Activated CD4-positive, alpha-beta T cell treated with anti-CD3 and anti-CD28 coated beads, Interleukin-2, amount 50 U/mL, for 4 hours (primary cell): ENCODE results near the gene GRIN2C.
A peak's percentile ranks its signal among the peaks of the same experiment; 100 is the strongest.
"Not testable (repeated sequence)": the region's sequence is repeated elsewhere in the genome, so short reads cannot be mapped to it uniquely, and the experiment has no call there.

Experiments used
- DNase-seq, 2 experiments: peaks; one replicate each; pipeline ENCODE4 v3.0.0-alpha.2; 2020

Gene GRIN2C

DNA sequence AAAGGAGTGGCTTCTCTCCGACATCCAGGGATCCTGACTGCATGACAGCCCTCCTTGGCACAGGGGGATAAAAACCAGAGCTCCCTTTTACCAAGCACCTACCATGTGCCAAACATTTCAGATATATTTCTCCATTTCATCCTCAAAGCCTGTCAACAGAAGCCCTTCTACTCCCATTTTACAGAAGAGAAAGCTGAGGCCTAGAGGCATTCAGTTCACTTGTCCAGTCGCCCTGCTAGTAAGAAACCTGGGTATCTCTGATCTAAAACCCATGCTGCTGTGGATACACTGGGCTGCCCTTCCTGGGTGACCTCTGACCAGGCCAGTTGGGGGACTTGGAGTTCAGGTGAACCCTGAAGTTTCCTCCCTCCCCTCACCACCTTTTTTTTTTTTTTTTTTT, 19.0 kb upstream of the GRIN2C start:
- DNase-seq, result no peak

DNA sequence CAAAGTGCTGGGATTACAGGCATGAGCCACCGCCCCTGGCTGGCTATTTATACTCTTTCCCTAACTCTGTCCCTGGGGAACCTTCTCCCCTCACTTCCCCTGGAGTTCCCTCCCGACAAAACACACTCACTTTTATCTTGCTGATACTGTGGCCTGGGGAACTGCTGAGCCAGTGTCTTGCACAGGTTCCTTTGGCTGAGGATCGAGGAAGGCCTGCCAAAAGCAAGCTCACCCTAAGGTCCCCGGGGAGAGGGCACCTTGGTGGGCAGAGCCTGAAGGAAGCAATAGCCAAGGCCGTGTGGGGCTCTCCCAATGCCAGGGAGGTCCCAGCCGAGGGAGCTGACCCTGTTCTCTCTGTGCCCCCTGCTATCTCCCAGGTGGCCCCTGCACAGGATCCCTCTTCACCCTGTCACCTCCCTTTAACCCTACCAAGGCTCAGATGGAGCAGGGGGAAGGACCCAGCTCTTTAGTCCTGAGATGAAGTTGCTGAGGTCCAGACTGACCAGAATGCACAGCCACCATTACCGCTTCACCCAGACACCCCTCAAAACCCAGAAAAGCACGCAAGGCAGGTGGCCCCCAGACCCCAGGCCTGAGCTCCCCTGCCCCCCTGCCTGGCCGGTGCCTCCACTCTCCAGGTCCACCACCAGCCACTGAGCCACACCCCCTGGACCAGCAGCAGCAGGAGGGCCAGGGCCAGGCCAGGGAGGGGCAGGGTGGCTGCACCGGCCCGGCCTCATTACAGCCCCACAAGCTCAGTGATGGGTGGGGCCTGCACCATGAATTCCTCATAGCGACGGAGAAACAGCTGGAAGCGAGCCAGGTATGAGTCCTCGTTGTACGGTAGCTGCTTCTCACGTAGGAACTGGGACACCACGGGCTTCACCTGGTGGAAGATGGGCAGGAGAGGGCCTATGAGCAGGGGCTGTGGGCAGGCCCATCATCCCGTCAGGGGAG, 18.2 kb upstream of the GRIN2C start:
- DNase-seq, result no peak

DNA sequence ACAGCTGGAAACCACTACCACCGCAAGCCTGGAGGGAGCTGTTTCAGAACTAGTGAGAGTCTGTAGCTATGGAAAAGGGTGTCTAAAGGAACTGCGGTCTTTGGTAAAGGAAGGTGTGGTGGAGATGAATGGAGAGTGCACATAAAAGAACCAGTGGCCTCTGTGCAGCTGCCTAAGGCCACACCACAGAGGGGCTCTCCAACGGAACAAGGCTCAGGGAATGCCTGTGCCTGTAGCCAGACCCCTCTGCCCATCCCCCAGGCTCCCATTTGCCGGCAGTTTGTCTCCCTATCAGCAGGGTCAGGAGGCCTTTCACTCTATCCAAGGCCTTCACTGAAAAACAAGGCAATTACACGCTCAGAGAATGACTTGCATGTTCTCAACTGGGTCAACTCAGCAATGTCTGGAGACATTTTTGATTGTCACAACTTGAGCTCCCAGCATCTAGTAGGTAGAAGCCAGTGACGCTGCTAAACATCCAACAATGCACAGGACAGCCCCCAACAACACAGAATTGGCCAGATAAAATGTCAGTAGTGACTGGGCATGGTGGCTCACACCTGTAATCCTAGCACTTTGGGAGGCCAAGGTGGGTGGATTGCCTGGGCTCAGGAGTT, 16.4 kb upstream of the GRIN2C start:
- DNase-seq, result no peak

DNA sequence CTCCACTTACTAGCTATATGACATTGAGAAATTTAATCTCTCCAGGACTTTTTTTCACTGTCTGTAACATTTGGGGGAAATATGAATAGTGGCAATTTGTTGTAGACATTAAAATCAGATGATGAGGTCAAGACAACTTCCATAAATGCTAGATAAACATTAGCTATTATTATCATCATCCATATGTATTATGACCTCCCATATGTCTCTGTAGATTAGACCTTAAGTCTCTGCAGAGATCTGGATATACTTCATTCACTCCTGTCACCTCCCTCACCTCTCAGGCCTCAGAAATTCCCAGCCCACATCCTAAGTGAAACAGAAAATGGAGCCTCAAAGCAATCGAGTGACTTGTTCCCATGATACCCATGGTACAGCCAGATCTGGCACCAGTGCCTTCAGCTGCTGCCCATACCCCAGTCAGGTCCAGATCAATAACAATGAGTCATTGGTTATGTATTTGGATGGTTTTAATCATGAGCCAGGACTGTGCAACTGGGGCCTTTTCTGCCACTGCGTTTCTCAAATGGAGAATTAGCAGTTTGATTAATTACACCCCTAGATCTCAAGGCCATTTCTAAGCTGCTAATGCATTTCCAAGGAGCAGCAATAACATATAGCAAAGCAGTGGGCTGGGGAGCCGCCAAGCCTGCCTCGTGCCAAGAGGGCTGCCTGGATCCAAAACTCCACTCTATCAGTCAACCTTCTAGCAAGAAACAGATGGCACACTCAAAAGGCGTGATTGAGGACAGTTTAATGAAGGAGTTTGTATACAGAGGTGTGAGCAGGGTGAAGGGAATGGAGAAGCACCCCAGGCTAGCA, 15.7 kb upstream of the GRIN2C start:
- no peak for DNase-seq

DNA sequence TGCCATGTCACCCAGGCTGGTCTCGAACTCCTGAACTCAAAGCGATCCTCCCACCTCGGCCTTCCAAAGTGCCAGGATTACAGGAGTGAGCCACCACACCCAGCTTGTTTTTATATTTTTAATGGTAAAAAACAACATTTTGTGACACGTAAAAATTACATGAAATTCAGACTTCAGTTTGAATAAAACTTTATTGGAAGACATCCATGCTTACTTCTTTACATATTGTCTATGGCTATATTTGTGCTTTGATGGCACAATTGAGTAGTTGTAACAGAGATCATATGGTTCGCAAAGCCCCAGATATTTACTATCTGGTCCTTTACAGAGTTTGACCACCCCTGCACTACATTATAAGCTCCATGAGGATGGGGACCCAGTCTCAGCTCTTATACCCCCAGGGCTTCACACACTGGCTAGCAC, 14.9 kb upstream of the GRIN2C start:
- no peak for DNase-seq

DNA sequence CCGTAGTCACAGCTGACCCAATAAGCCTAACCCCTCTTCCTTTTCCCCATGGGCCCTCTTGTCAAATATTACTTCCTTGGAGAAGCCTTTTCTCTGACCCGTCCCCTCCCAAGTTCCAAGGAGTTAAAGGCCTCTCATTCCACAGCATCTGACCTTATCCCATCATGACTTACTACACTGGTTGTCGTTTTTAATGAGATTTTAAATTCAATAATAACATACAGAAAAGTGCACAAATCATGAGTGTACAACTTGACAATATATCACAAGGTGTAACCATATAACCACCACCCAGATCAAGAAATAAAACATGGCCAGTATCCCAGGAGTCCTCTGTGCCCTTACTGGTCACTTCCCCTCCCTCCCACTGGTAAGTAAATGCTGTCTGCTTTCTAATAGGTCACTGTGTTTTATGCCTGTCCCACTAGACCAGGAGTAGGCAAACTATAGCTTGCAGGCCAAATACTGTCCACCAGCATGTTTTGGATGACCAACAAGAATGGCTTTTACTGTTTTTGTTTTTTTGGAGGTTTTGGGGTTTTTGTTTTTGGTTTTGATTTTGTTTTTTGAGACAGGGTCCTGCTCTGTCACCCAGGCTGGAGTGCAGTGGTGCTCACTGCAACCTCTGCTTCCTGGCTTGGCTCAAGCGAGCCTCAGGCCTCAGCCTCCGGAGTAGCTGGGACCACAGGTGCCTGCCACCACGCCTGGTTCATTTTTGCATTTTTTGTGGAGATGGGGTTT, 14.4 kb upstream of the GRIN2C start:
- no peak for DNase-seq

DNA sequence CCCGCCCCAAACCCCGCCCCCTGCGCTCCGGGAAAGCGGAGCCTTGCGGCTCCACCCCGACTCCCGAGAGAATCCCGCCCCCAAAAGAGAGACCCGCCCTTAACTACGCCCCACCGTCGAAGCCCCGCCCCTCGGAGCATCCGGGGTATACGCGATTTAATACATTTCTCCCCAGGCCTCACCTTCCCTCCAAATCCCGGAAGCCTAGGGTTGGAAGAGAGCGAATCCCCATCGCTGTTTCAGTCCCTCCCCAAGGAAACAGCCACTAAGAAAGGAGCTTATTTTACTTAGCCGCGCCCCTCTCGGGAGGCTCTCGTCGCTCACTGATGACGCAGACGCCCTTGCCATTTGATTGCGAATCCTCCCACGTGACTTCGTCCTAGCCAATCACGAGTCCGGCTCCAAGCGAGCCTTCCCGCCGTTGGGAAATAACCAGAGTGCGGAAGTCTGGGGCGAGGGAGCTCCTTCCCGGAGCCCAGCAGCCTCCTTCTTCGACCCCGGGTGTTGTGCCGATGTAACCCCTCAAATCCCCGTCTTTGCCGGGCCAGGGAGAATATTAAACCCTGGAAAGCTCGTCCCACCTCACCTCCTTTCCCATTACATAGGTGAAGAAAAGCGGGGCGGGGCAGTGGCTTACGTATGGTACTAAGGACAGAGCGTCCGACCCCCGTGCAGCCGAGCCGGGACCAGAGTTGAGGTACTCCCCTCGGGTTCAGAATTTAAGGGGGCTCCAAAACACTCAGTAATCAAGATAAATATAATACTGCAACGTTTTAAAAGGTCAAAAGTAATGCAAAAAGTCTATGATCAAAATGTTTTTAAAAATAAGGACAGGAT, 13.6 kb upstream of the GRIN2C start:
- peak; percentile 99 for DNase-seq

DNA sequence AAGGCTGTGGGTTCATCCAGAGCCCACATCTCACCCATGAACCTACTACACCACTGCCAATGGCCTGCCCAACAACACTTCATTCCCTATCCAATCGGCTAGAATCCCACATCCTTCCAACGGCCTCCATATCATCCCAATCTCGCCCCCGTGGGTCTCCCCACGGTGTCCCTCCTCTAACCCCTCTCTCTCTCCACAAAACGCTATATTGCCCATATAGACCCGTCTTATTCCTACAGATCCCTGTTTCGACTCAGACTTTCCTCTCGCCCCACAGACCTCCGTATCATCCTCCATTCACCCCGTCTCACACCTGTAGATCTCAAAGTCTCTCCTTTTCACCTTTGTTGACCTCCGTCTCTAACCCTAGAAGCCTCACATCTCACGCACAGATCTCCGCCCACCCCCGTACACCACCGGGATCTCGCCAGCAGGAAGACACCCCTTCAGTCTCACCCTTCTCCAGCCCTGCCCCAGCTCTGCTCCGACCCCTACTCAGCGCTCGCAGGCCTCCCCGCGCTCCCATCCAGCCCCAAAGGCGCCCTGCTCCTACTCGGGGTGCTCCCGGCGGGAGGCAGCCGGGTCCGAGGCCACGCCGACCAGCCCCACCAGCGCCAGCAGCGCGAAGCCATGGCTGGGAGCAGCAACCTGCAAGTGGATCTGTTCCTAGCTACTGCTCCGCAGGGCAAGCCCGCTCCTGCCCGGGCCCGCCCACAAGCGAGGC, 12.8 kb upstream of the GRIN2C start, which contains the start of gene FDXR:
Gene FDXR, minus strand, starts transcription at position 682 of the 724 bp plus-strand sequence. Its CDS starts 50 bp downstream, at position 632.
- DNase-seq, result no peak

DNA sequence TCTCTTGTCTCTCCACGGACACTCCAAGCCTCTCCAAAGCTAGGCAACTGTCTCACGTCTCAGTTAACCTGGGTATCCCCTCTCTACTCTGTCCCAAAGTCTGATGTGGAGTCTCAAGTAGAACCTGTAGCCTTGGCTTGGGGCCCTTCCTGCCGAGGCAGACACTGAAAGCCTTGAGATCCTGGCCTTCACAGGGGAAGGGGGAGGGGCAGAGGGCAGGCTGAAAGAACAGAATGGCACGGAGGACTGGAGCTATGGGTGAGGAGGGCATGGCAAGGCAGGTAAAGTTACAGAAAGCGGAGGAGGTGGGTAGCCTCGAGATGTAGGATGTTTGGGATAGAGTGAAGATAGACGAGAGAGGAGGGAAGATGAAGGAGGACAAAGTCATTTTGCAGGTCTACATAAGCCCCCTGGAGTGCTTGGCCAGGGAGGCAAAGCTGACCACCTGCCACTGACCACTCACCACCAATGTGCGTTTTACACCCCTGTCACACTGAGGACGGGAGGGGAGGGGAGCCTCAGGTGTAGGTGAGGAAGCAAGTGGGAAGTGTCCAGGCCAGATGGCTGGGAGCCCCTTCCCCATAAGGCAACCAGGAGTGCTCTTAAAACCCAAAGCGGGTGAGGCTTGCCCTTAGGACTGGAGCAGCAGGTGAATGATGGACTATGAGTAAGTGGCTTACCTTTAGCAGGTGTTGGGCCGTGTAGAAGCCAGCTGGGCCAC, 11.8 kb upstream of the GRIN2C start:
- DNase-seq, result no peak

DNA sequence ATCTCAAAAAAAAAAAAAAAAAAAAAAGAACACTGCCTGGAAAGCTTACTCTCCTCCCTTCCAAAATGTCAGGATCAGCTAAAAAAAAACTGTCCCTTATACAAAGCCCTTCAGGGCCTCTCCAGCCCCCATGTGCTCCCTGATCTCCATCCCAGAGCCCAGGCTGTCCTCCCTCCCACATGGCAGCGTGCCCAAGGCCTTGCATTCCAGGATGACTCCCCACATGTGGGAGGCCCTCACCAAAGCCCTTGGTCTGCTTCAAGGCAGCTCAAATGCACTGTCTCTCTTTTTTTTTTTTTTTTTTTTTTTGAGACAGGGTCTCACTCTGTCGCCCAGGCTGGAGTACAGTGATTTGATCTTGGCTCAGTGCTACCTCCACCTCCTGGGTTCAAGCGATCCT, 10.8 kb upstream of the GRIN2C start:
- no peak for DNase-seq

DNA sequence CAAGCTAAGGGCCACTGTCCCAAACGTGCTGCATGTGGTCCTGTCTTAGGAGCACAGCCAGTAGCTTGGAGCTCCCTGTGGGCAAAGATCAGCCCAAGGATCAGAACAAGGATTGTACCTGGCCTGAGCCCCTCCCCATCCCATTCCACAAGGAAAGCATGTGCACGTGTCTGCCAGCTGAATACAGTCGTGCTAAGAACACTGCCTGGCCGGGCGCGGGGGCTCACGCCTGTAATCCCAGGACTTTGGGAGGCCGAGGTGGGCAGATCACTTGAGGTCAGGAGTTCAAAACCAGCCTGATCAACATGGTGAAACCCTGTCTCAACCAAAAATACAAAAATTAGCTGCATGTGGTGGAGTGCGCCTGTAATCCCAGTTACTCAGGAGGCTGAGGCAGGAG, 10.3 kb upstream of the GRIN2C start:
- not testable (repeated sequence) for DNase-seq

DNA sequence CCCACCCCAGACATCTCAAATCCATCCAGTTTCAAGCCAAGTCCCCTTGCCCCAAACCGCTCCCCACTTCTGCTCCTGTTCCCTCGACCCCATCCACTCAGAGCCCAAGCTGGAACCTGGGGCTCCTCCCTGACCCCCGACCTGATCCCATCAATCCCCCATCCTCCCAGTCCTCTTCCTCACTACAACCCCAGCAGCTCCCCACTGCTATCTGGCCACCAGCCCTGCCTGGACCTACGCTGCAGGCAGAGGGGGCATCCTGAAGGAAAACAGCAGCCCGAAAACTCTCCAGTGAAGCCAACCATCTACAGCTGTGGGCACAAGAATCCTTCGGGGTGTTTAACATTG, 9.2 kb upstream of the GRIN2C start:
- no peak for DNase-seq

DNA sequence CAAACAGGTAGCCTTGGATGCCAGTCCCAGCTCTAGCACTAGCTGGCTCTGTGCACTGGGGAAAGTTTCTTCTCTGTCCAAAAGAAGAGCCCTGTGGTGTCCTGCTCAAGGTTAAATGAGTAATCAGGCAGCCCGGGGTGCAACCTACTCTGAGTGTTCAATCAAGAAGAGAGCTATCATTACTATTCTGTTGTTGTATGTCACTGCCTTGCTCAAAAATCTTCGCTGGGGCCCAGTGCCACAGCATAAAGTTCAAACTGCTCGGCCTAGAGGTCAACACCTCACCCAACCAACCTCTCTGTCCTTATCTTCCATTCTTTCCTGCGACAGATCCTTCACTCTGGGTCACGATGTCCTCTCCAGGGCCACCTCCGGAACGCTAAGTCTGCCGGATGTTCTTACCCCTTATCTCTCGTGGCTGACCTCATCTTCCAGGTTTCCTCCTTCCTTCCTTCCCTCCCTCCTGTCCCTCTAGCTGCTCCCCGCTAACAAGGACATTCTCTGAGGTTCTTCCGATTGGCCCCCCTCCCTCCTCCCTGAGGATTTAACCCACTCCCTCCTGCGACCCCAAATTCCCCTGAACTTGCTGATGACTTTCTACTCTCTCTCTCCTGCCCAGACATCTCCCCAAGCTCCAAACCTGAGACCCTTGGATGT, 8.7 kb upstream of the GRIN2C start:
- DNase-seq, result no peak

DNA sequence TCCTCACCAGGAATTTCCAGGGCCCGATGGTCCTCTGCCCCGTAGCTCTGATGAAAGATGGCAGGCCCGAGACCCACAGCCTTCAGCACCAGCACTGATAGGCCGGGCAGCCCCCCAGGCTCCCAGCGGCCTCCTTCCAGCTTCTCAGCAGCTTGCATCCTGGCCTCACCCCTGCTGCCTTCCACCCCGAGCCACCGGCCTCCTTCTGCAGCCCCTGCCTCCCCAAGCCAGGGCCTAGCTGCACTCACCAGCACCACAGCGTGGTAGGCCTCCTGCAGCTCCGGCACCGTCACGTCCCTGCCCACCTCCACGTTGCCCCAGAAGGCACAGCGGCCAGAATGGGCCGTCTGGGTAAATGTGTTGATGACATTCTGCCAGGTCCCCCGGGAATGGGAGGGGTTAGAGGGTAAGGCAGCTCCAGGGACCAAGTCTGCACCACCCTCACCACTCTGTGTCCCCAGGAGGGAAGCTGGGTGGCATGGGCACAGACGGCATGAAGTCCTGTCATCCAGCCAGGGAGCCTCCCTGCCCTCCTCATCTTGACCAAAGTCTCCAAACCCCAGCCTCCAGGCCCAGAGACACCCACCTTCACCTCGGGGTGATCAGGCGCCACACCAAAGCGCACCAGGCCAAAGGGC, 6.6 kb upstream of the GRIN2C start:
- DNase-seq, result no peak

DNA sequence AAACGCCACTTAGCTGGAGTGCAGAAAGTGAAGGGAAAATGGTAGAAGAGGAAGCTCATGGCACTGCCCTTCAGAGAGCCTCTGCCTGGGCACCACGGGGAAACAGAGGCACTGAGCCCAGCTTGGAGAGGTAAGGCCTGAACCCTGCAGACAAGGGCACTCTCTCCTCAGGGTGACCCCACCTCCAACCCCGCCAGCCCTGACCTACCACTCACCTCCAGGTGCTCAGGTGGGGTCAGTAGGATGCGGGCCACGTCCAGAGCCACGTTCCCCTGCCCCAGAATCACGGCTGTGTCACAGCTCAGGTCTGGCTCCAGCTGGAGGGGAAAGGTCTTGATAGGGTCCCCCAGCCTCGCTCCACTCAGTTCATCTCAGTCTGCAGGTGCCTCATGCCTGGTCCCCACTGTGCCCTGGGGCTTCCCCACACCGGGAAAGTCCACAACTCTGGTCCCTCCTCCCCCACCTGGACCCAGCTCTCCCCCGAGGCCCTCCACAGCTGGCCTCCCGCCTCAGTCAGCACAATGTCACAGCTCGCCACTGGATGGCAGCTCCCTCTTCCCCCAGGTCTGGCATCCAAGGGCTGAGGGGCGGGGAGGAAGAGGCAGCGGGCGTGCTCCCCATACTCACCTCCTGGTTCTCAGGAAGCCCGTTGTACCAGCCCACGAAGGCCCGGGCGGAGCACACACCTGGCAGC, 6.0 kb upstream of the GRIN2C start:
- no peak for DNase-seq

DNA sequence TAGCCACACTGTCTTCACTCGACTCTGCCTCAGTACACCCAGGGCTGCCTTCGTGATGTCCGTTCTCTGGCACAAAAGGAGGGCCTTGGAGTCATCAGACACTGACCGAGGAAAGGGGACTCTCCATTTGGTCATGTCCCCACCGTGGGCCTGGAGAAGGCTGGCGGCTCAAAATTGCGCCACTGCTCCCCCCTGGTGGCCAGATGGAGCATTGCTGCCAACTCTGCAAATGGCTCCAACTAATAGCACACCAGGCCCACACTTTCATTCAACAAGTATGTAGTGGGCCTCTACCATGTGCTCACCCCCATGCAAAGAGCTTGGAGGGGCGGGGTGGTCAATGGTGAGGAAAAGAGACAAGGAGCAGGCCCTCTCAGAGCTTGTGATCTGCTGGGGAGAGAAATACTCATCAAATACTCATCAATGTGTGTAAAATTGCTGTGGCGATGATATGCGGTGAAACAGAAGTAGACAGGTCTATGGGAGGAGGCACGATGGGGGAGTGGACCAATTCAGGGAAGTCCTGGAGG, 5.2 kb upstream of the GRIN2C start:
- peak; percentile 65 to 72 for DNase-seq

DNA sequence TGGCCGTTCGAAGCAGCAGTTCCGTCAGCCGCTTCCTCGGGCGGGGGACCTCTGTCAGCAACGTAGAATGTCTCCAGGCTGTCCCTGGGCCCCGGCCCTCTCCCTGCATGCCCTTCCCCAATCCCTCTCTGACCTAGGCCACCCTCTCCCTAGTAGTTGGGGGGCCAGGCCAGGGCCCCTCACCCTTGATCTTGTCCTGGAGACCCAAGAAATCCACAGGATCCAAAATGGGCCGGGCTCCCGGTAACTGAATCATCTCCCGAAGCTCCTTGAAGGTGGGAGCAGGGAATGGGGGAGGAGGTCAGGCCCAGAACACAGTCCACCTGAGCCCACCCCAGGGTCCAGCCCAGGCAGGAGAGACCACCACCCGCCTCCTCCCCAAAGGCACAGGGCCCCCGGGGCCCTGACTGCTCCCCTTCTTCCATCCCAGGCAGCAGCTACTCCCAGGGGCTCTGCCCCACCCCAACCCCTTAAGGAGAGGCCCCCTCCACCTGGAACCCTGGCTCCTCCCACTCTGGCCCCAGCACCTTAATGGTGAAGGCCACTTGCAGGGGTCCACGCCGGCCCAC, 4.7 kb upstream of the GRIN2C start:
- no peak for DNase-seq
